C4-2B (cell line): ENCODE results near the gene FHOD1.
A peak's percentile ranks its signal among the peaks of the same experiment; 100 is the strongest.

Source experiments
- H3K27ac ChIP-seq: fragments of 450-650 bp; 2 replicates; pipeline ENCODE4 v1.5.1; 2017
- ZFX ChIP-seq: fragments of 450-650 bp; IDR thresholded peaks from 2 replicates; pipeline ENCODE4 v1.6.1; 2017
- TF ChIP-seq, protein P1 (sequence below): fragments of 450-650 bp; conservative IDR thresholded peaks from 2 replicates; pipeline ENCODE4 v1.5.1; 2017; ENCODE audit warnings: mild to moderate bottlenecking

Gene FHOD1

GRCh38 chr16:67198238-67198734 is 49.0 kb downstream of the FHOD1 start:
- TF ChIP-seq, protein P1, sequence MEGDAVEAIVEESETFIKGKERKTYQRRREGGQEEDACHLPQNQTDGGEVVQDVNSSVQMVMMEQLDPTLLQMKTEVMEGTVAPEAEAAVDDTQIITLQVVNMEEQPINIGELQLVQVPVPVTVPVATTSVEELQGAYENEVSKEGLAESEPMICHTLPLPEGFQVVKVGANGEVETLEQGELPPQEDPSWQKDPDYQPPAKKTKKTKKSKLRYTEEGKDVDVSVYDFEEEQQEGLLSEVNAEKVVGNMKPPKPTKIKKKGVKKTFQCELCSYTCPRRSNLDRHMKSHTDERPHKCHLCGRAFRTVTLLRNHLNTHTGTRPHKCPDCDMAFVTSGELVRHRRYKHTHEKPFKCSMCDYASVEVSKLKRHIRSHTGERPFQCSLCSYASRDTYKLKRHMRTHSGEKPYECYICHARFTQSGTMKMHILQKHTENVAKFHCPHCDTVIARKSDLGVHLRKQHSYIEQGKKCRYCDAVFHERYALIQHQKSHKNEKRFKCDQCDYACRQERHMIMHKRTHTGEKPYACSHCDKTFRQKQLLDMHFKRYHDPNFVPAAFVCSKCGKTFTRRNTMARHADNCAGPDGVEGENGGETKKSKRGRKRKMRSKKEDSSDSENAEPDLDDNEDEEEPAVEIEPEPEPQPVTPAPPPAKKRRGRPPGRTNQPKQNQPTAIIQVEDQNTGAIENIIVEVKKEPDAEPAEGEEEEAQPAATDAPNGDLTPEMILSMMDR = peak; percentile 74
- no peak for TF ChIP-seq ZFX
- peak overlapping the region; percentile 84 for H3K27ac ChIP-seq

DNA sequence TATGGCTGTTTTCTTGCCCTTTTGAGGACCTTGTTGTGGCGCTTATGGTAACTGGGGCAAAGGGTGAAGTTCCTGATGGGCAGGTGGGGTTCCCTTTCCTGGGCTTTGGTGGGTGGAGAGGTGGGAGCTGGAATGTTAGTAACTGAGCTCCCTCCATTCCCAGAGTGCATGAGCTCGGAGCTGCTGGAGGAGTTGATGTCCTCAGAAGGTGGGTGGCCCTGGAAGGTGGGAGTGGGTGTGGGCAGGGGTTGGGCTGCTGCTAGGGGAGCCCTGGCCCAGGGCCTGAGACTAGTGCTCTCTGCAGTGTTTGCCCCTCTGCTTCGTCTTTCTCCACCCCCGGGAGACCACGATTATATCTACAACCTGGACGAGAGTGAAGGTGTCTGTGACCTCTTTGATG is 49.6 kb downstream of the FHOD1 start:
- no peak for TF ChIP-seq ZFX
- TF ChIP-seq, protein P1 = no peak
- H3K27ac ChIP-seq = peak overlapping the region; percentile 84

GRCh38 chr16:67196881-67197280 is 50.4 kb downstream of the FHOD1 start:
- TF ChIP-seq ZFX = no peak
- TF ChIP-seq, protein P1 = no peak
- H3K27ac ChIP-seq = no peak overlapping the region

DNA sequence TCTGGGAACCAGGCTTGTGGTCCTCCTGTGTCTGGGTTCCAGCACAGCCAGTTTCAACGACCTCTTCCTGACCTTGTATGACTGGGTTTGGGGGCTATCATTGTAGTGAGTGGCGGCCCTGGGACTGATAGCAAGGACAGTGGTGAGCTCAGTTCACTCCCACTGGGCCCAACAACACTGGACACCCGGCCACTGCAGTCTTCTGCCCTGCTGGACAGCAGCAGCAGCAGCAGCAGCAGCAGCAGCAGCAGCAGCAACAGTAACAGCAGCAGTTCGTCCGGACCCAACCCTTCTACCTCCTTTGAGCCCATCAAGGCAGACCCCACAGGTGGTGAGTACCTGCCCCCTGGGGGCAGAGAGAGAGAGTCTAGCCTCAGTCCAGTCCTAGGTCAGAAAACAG is 51.6 kb downstream of the FHOD1 start:
- H3K27ac ChIP-seq = no peak overlapping the region
- TF ChIP-seq, protein P1 = no peak
- no peak for TF ChIP-seq ZFX

DNA sequence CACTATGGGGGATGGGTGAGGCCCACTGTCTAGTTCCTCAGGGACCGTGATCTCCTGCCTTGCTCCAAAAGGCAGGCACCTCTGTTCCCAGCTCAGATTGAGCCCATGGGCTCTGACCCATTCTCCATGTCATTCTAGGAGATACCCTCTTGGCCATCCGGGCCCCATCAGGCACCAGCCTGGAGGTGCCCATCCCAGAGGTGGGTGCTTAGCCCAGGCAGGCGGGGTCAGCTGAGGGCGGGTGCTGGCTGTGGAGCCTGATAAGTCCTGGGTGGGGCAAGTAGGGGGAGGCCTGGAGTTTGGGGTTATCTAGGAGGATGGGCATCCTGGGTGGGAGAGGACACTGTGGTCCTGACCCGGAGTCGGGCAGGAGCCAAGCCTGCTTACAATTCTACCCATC is 53.0 kb downstream of the FHOD1 start:
- H3K27ac ChIP-seq = no peak overlapping the region
- no peak for TF ChIP-seq ZFX
- TF ChIP-seq, protein P1 = no peak

- TF ChIP-seq, protein P1 = no peak
Observed at GRCh38 chr16:67193536-67193935, 53.7 kb downstream of the FHOD1 start.

DNA sequence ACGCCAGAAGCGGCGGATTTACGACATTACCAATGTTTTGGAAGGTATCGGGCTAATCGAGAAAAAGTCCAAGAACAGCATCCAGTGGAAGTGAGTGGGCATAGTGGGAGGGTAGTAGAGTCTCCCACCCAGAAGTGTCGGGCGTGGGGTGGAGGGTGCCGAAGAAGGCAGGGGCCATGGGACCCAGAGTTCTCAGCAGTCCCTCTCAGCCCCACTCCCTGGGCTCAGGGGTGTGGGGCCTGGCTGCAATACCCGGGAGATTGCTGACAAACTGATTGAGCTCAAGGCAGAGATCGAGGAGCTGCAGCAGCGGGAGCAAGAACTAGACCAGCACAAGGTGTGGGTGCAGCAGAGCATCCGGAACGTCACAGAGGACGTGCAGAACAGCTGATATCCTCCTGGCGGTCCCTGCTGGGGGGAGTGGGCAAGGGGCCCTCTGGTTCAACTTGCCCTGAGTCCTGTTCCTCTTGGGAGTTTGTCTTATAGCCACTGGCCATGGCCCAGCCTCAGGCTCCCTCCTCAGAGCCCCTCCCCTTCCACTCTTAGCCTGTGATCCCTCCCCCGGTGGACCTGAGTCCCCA is 54.4 kb downstream of the FHOD1 start:
- peak overlapping the region; percentile 95 for H3K27ac ChIP-seq
- TF ChIP-seq, protein P1 = no peak
- no peak for TF ChIP-seq ZFX

More at GRCh38 chr16:67193536-67193935, 53.7 kb downstream of the FHOD1 start:
- peak overlapping the region; percentile 95; the same call in 1 of the 2 replicates for H3K27ac ChIP-seq
